PC-9 (cell line): Measurements from ENCODE around the gene SLC17A7. TPM values are rescaled to one million over a fixed set of nuclear protein-coding genes. Genes with fewer than 3 reads are reported as not detected.

ENCODE experiments used
- BruUV-seq: library from RNA; stranded (reverse); fragments of 400-500 nt; replicated peaks from 2 replicates; lab custom pipeline; 2021; lab: Mats Ljungman, UMichigan
- CTCF ChIA-PET: fragments of 300-600 bp; sonication (Branson Sonifier 250); formaldehyde crosslinking; loops from one replicate; lab custom pipeline; 2022; ENCODE audit warnings: antibody characterized with exemption; lab: Charles Lee
- POLR2A ChIA-PET: fragments of 300-600 bp; sonication (Branson Sonifier 250); formaldehyde crosslinking; loops from one replicate; lab custom pipeline; 2022; ENCODE audit warnings: antibody characterized with exemption; ENCODE audit not compliant: unreplicated experiment; lab: Charles Lee
- DNase-seq, 2 experiments: peaks; one replicate each; pipeline versions ENCODE4 v3.0.0 to v3.0.0-alpha.2; 2015 to 2022; ENCODE audit warnings: mixed read lengths in 1 of 2
- H2AFZ ChIP-seq: fragments of 200-600 bp; sonication (generic); 2 replicates; pipeline ENCODE4 v1.8.1; 2017; ENCODE audit warnings: antibody characterized with exemption
- H3F3A ChIP-seq: fragments of 200-600 bp; sonication (generic); 2 replicates; pipeline ENCODE4 v1.8.1; 2017; ENCODE audit warnings: antibody characterized with exemption, mild to moderate bottlenecking, low read depth; ENCODE audit not compliant: insufficient read depth
- H3K27ac ChIP-seq: fragments of 200-600 bp; sonication (generic); 2 replicates; pipeline ENCODE4 v1.6.1; 2016; ENCODE audit warnings: mixed run types
- H3K27me3 ChIP-seq: fragments of 200-600 bp; sonication (generic); 2 replicates; pipeline ENCODE4 v1.6.1; 2016; ENCODE audit warnings: low read depth, mixed run types; ENCODE audit not compliant: insufficient read depth
- H3K36me3 ChIP-seq: fragments of 200-600 bp; sonication (generic); 2 replicates; pipeline ENCODE4 v1.6.1; 2016; ENCODE audit warnings: low read depth, mixed run types
- H3K4me1 ChIP-seq: fragments of 200-600 bp; sonication (generic); replicated peaks from 2 replicates; pipeline ENCODE4 v1.6.1; 2016; ENCODE audit warnings: mixed run types; ENCODE audit not compliant: insufficient read depth
- H3K4me2 ChIP-seq: fragments of 200-600 bp; sonication (generic); 2 replicates; pipeline ENCODE4 v1.6.1; 2017; ENCODE audit warnings: mixed run types
- H3K4me3 ChIP-seq: fragments of 200-600 bp; sonication (generic); 2 replicates; pipeline ENCODE4 v1.6.1; 2016; ENCODE audit warnings: mixed run types
- H3K79me2 ChIP-seq: fragments of 200-600 bp; sonication (generic); 2 replicates; pipeline ENCODE4 v1.6.1; 2017; ENCODE audit warnings: low read depth, mixed run types
- H3K9me2 ChIP-seq: fragments of 200-600 bp; sonication (generic); 2 replicates; pipeline ENCODE4 v1.8.1; 2017; ENCODE audit warnings: mild to moderate bottlenecking; ENCODE audit not compliant: insufficient read depth
- H3K9me3 ChIP-seq: fragments of 200-600 bp; sonication (generic); 2 replicates; pipeline ENCODE4 v1.8.1; 2016; ENCODE audit warnings: low read depth; ENCODE audit not compliant: insufficient read depth
- H4K20me1 ChIP-seq: fragments of 200-600 bp; sonication (generic); 2 replicates; pipeline ENCODE4 v1.8.1; 2017; ENCODE audit not compliant: insufficient read depth
- CTCF ChIP-seq: fragments of 200-600 bp; sonication (generic); conservative IDR thresholded peaks from 2 replicates; pipeline ENCODE4 v1.6.1; 2017; ENCODE audit warnings: mixed run types, antibody characterized with exemption, mild to moderate bottlenecking, moderate library complexity
- EZH2 ChIP-seq: fragments of 200-600 bp; sonication (generic); IDR thresholded peaks from 2 replicates; pipeline ENCODE4 v1.8.0; 2017; ENCODE audit warnings: antibody characterized with exemption, low read depth
- intact Hi-C: fragments of 100-400 bp; cut with micrococcal nuclease; formaldehyde crosslinking; loops from one replicate; pipeline ENCODE4 v1.10.0; 2022; ENCODE audit not compliant: unreplicated experiment
- total RNA-seq: library from RNA; stranded (reverse); gene quantifications from 2 replicates; pipeline ENCODE4 v1.2.3, GENCODE V29; 2021

SLC17A7 gene
- total RNA-seq, 1 experiment from 2014 or later, result 0.68 TPM

- Histone ChIP-seq H3K4me3 (peak overlapping the region; percentile 71), H3K79me2 (peaks cover 47% of the 10 kb centered on the region), H2AFZ (peak overlapping the region; percentile 88), H4K20me1 (peaks cover 32% of the 10 kb centered on the region), H3K27me3 (no peaks in the 10 kb centered on the region), H3K27ac (peak overlapping the region; percentile 80; the same call in 1 of the 2 replicates), H3K9me2 (no peaks in the 10 kb centered on the region), H3F3A (peaks cover 38% of the 10 kb centered on the region), H3K4me1 (peaks cover 18% of the 10 kb centered on the region), H3K9me3 (no peaks in the 10 kb centered on the region), H3K4me2 (peak overlapping the region; percentile 96), H3K36me3 (peaks cover 36% of the 10 kb centered on the region)
- CTCF ChIA-PET, result no interaction called here
- TF ChIP-seq EZH2 (no peak), CTCF (no peak)
- POLR2A ChIA-PET, result no interaction called here
- BruUV-seq, result no TSS peak
- intact Hi-C loops, result loop anchor here (2.0 kb wide), 1 partner anchor 391 kb away; the partner anchor contains the start of genes AKT1S1 and TBC1D17
- no peak for DNase-seq
Observed at GRCh38 chr19:49486232-49486631, 44.9 kb upstream of the SLC17A7 start.

GRCh38 chr19:49481020-49481683 is 39.8 kb upstream of the SLC17A7 start:
- Histone ChIP-seq H3K9me3 (no peaks in the 10 kb centered on the region), H3K36me3 (no peaks in the 10 kb centered on the region), H3K9me2 (no peaks in the 10 kb centered on the region), H3K27me3 (no peaks in the 10 kb centered on the region), H3K79me2 (peaks cover 4% of the 10 kb centered on the region), H3K4me2 (no peak overlapping the region), H3F3A (peaks cover 7% of the 10 kb centered on the region; the same call in 1 of the 2 replicates), H3K27ac (no peak overlapping the region), H4K20me1 (no peaks in the 10 kb centered on the region), H3K4me1 (peaks cover 3% of the 10 kb centered on the region), H2AFZ (no peak overlapping the region), H3K4me3 (no peak overlapping the region)
- ChIA-PET POLR2A (interaction anchor here (0.5 to 0.6 kb wide), 2 partner anchors 368 to 1208 kb away, joined by 3 to 31 read pairs; no protein-coding TSS in a partner anchor), CTCF (no interaction called here)
- DNase-seq, result no peak
- TF ChIP-seq EZH2 (no peak), CTCF (no peak)
- intact Hi-C loops, result no loop called here
- no TSS peak for BruUV-seq

- no peak for DNase-seq
- no peak overlapping the region for H3K4me2 ChIP-seq
- POLR2A ChIA-PET, result no interaction called here
- no peak overlapping the region for H3K4me3 ChIP-seq
- no peaks in the 10 kb centered on the region for H3K9me2 ChIP-seq
- BruUV-seq, result no TSS peak
- no peaks in the 10 kb centered on the region for H3K9me3 ChIP-seq
- no peaks in the 10 kb centered on the region for H4K20me1 ChIP-seq
- intact Hi-C loops, result no loop called here
- no peaks in the 10 kb centered on the region for H3K4me1 ChIP-seq
- H3K27me3 ChIP-seq, result no peaks in the 10 kb centered on the region
- H3K79me2 ChIP-seq, result no peaks in the 10 kb centered on the region
- CTCF ChIA-PET, result no interaction called here
- no peak overlapping the region for H2AFZ ChIP-seq
- H3F3A ChIP-seq, result peaks cover 18% of the 10 kb centered on the region; the same call in 1 of the 2 replicates
- H3K27ac ChIP-seq, result no peak overlapping the region
- TF ChIP-seq EZH2 (no peak), CTCF (no peak)
- H3K36me3 ChIP-seq, result no peaks in the 10 kb centered on the region
Observed at GRCh38 chr19:49479975-49480628, 38.8 kb upstream of the SLC17A7 start.
